Keratinocyte (primary cell): ENCODE results near the gene SEC61A2.
"Not testable (repeated sequence)": the region's sequence is repeated elsewhere in the genome, so short reads cannot be mapped to it uniquely, and the experiment has no call there.

Source experiments
- CTCF ChIP-seq, 3 experiments: IDR thresholded peaks in 1 of 3; conservative IDR thresholded peaks in 1 of 3; optimal IDR thresholded peaks in 1 of 3; 2 replicates in 2 of 3; 3 replicates in 1 of 3; pipeline versions ENCODE3 to v1.5.1; 2011; ENCODE audit warnings: low read length in 3 of 3, mild to moderate bottlenecking in 3 of 3, moderate library complexity in 2 of 3, control low read depth in 1 of 3, inconsistent platforms in 1 of 3; ENCODE audit not compliant: insufficient read depth in 2 of 3; ENCODE audit errors: extremely low read depth in 1 of 3
- EZH2 ChIP-seq: IDR thresholded peaks from one replicate; pipeline ENCODE4 v1.6.1; 2012; ENCODE audit warnings: inconsistent platforms, mild to moderate bottlenecking, low read length, moderate library complexity

DNA sequence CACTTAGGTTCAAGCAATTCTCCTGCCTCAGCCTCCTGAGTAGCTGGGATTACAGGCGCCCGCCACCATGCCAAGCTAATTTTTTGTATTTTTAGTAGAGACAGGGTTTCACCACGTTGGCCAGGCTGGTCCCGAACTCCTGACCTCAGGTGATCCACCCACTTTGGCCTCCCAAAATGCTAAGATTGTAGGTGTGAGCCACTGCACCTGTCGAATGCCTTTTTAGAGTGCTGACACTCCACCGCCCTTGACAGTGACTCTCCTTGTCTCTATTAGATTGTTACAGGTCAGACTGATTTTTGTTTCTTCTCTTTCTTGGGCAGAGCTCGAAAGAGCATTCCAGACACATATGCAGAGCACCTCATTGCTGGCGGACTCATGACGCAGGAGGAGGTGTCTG lies 32.1 kb upstream of the SEC61A2 start:
- not testable (repeated sequence) for TF ChIP-seq EZH2; CTCF (optimal IDR thresholded peaks at IDR 0.05 in 1 of 3, IDR thresholded peaks at IDR 0.05 in 1 of 3, conservative IDR thresholded peaks at IDR 0.05 in 1 of 3; ENCODE audit: extremely low read depth in 1 of 3, insufficient read depth in 2 of 3, low read length in 3 of 3)
